HG02884 (cell line): ENCODE results near the gene MITD1.
"Not testable (repeated sequence)": the region's sequence is repeated elsewhere in the genome, so short reads cannot be mapped to it uniquely, and the experiment has no call there.

ENCODE experiments used
- ATAC-seq: cut with Tn5 transposase; IDR thresholded peaks from one replicate; pipeline ENCODE4 v1.9.1; 2021; ENCODE audit warnings: mild to moderate bottlenecking, moderate library complexity; ENCODE audit not compliant: unreplicated experiment

The MITD1 gene

DNA sequence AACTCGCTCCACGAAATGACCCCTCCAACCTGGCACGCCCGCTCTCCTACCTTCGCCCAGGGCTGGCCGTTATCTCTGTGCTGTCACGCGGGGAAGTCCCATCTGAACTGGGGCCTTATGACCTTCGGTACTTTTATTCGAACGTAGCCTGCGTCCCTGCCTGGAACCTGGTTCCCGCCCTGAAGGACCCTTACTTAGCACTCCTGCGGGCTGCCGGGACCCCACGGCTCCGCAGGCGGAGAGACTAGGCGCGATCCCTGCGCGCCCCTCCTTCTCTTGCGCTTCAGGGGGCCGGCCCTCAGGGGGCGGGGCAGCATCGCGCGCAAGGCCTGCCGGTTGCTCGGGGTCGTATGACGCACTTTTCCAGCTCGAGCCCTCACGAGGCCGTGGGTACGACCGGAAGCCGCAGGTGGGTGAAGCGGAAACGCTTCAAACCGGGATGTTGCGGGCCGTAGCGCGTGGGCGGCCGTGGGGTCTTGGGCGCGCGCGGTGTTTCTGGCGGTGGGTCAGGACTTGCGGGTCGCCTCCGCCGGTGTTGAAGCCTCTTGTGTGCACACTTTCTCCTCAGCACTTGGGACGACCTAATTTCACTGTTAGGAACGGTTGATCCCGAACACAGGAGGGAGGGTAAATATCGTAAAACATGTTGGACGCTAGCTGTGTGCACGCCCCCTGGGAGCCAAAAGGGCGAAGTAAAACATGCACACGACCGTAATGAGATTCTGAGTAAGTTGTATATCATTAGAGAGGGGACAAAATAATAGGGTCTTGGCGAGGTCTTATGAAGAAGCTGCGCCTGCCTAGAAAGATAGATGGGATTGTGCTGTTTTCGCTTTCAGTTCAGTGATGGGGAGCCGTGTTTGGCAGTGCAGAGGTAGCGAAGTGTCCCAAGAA, 26.0 kb downstream of the MITD1 start, which contains the start of the genes LIPT1 and TSGA10:
TSS of gene LIPT1 (plus strand) at position 325 of the 894 bp plus-strand sequence. CDS start 6,991 bp downstream, outside the sequence.
TSS of gene TSGA10 (minus strand) at position 300 of the 894 bp plus-strand sequence. CDS start 45,503 bp downstream, outside the sequence.
- ATAC-seq = peak; percentile 94

DNA sequence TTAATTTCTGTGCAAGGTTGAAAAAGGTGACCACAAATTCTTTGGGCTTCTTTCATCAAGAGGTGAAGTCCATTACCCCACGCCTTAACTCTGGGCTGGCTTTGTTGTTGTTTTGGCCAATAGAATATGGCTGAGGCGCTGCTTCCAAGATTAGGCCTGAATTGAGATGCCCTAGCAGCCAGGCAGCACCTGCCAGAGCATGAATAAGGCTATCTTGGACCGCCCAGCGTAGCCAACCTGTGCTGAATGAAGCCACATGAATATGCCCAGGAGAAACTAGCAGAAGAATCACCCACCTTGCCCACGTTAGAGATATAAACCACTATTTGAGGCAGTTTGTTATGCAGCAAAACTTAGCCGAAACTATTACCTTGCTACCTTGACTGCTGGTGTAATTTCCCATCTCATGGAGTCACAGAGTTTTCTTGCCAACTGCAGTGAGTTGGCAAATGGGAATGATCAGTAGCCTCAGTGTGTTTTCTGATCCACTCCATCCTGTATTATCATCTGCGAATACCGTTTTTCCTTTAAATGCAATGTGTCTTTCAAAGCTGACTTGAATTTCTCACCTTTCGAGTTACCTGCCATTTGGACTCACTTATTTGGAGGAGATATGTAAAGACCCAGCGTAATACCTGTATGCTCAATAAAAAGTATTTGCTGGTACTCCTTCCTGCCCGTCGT, 26.8 kb downstream of the MITD1 start:
- no peak for ATAC-seq

DNA sequence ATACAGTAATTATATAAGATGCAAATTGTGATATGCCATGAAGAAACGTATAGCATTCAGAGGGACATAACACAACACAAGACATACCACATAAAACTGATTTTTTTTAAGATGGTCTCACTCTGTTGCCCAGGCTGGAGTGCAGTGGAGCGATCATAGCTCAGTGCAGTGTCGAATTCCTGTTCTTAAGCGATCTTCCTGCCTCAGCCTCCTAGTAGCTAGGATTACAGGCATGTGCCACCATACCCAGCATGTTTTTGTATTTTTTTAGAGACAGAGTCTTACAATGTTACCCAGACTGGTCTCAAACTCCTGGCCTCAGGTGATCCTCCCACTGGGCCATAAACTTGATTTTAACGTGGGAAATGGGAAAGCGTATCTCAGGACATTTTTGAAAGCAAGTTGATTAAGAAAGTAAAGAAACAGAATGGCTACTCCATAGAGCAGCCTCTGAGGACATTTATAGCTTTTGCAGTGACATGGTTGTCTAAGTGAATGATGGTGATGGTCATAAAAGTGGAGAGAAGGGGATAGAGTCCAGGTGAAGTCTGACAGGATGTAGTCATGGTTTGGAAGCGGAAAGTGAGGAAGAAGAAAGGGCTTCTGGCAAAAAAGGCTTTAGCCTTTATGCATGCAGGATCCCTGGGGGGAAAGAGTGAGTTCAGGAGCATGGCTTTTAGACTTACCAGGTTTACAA, 28.5 kb downstream of the MITD1 start:
- no peak for ATAC-seq

DNA sequence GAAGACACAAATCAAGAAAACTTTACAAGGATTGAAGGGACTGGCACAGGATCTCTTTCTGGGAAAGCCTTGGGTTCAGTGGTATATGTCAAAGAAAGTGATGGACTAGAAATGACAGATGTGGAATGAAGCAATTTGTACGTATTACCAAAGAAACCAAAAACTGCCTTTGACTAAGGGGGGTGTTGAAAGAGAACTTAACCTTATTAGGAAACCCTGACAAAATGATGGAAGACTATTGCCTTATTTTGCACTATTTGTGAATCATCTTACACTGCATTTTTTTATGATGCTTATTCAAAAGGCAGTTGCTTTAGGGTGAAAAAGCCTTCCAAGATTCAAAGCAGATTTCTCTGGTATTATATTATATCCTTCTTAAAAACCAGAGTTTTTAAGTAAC, 30.2 kb downstream of the MITD1 start:
- ATAC-seq = no peak

- ATAC-seq = peak; percentile 87
Measured at GRCh38 chr2:99141110-99142108, 39.4 kb downstream of the MITD1 start, which contains the start of gene C2orf15. Gene C2orf15 (plus strand): TSS chr2:99141707. CDS start chr2:99150559, 8,852 bp downstream.

DNA sequence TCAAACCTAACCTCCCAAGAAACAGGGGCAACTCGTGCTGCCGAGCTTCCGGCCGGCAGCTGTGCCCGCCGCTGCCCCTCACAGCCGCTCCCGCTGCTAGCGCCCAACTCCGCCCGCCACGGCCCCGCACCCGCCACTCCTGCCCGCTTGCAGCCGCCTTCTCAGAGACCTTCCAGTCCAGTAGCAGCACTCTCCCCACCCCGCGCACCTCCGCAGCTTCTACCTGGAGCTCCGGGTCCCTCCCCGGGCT, 40.1 kb downstream of the MITD1 start:
- peak; percentile 9 for ATAC-seq

- ATAC-seq = no peak
Measured at GRCh38 chr2:99140056-99140859, 40.6 kb downstream of the MITD1 start.

DNA sequence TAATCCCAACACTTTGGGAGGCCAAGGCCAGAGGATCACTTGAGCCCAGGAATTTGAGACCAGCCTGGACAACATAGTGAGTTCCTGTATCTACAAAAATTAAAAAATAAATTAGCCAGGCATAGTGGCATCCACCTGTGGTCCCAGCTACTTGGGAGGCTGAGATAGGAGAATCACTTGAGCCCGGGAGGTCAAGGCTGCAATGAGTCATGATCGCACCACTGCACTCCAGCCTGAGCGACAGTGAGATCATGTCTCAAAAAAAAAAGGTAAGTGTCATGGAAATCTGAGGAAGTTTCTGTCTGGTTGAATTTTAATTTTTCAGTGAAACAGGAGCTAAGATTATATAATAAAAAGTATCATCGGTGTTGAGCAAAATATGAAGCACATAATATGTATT, 41.9 kb downstream of the MITD1 start:
- ATAC-seq = no peak

DNA sequence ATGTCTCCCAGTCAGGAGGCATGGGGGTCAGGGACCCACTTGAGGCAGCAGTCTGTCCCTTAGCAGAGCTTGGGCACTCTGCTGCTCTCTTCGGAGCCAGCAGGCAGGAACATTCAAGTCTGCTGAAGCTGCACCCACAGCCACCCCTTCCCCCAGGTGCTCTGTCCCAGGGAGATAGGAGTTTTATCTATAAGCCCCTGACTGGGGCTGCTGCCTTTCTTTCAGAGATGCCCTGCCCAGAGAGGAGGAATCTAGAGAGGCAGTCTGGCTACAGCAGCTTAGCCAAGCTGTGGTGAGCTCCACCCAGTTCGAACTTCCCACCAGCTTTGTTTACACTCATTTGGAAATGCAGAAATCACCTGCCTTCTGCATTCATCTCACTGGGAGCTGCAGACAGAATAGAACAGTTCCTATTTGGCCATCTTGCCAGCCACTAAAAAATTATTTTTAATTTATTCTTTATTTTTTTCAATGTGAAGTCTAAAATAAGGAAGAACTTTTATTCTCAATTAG, 45.8 kb downstream of the MITD1 start:
- not testable (repeated sequence) for ATAC-seq

- no peak for ATAC-seq
Measured at GRCh38 chr2:99127981-99128380, 52.9 kb downstream of the MITD1 start.
